Lower leg skin (tissue), 3 donors: ENCODE results near the gene C1orf21.

Source experiments
- CTCF ChIP-seq, 3 donors: fragments of 450-650 bp; IDR thresholded peaks; one replicate each; pipeline ENCODE4 v1.5.1; 2016; ENCODE audit warnings: antibody characterized with exemption in 3 of 3, mild to moderate bottlenecking in 3 of 3, moderate library complexity in 2 of 3
- POLR2A ChIP-seq, 2 donors: fragments of 450-650 bp; IDR thresholded peaks; one replicate each; pipeline ENCODE4 v1.6.1; 2016 to 2017; ENCODE audit warnings: antibody characterized with exemption in 2 of 2, mild to moderate bottlenecking in 1 of 2, moderate library complexity in 1 of 2

DNA sequence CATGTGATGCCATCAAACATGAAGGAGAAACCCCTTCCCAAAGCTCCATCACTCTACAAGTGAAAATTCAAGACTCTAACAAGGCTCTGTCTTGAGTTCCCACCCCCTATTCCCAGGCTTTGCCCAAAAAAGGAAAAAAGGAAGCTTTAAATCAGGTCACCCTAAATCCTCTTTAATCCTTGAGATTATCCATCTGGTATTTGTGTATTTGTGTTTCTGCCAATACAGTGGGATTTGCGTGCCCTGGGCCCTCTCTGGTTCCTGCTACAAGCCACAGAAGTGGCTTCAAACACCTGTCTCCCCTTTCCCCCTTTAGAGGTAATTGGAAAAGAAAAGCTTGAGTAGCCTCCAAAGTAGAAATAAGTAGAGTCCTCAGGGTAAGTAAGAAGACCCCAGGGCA is 247.5 kb downstream of the C1orf21 start:
- TF ChIP-seq CTCF (IDR thresholded peaks at IDR 0.05) (no peak), POLR2A (IDR thresholded peaks at IDR 0.05) (no peak)
